Fibroblast of skin of right quadriceps (primary cell): Measurements from ENCODE around the gene USF3.

Experiments
- DNase-seq: peaks from one replicate; pipeline ENCODE4 v3.0.0-alpha.2; 2013

The USF3 gene, protein sequence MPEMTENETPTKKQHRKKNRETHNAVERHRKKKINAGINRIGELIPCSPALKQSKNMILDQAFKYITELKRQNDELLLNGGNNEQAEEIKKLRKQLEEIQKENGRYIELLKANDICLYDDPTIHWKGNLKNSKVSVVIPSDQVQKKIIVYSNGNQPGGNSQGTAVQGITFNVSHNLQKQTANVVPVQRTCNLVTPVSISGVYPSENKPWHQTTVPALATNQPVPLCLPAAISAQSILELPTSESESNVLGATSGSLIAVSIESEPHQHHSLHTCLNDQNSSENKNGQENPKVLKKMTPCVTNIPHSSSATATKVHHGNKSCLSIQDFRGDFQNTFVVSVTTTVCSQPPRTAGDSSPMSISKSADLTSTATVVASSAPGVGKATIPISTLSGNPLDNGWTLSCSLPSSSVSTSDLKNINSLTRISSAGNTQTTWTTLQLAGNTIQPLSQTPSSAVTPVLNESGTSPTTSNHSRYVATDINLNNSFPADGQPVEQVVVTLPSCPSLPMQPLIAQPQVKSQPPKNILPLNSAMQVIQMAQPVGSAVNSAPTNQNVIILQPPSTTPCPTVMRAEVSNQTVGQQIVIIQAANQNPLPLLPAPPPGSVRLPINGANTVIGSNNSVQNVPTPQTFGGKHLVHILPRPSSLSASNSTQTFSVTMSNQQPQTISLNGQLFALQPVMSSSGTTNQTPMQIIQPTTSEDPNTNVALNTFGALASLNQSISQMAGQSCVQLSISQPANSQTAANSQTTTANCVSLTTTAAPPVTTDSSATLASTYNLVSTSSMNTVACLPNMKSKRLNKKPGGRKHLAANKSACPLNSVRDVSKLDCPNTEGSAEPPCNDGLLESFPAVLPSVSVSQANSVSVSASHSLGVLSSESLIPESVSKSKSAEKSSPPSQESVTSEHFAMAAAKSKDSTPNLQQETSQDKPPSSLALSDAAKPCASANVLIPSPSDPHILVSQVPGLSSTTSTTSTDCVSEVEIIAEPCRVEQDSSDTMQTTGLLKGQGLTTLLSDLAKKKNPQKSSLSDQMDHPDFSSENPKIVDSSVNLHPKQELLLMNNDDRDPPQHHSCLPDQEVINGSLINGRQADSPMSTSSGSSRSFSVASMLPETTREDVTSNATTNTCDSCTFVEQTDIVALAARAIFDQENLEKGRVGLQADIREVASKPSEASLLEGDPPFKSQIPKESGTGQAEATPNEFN (N-terminal part only)

DNA sequence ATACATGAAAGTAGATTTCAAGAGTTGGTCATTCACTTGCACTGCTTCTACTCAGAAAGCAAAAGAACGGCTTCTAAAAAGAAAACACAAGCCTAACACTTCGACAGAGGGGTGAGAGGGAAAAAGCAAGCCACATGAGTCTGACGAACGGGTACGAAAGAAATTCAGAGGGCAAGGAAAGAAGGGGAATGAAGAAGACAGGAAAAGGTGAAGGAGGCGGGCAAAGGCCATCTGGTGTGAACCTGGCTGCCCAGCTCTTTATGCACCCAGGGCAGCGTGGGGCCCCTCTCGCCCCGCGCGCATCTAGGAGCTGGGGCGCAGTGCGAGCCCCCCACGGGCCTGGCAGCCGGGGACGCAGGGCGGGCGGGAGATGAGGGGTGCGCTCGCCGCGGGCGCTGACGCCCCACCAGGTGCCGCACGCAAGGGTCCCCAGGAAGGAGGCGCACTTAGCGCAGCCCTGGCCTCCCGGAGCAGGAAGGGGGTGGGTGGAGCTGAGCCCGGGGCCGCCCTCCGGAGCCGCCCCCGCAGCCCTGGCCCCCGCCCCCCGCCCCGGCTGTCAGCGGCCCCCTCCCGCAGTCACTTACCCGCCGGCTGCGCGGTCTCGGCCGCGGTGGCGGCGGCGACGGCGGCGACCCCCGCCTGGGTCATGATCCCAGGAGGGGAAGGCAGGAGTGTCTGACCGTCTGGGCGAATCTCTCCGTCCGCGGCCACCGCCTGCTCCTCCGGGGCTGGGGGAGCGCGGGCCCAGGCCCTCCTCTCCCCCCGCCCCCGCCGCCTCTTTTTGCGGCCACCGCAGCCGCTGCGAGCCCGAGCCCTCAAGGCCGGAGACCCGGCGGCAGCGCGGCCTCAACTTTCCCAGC is at the start of gene USF3:
Gene USF3, minus strand, starts transcription at position 857 of the 860 bp plus-strand sequence. CDS start 21,764 bp downstream, outside the sequence.
- DNase-seq, result peak; percentile 59

DNA sequence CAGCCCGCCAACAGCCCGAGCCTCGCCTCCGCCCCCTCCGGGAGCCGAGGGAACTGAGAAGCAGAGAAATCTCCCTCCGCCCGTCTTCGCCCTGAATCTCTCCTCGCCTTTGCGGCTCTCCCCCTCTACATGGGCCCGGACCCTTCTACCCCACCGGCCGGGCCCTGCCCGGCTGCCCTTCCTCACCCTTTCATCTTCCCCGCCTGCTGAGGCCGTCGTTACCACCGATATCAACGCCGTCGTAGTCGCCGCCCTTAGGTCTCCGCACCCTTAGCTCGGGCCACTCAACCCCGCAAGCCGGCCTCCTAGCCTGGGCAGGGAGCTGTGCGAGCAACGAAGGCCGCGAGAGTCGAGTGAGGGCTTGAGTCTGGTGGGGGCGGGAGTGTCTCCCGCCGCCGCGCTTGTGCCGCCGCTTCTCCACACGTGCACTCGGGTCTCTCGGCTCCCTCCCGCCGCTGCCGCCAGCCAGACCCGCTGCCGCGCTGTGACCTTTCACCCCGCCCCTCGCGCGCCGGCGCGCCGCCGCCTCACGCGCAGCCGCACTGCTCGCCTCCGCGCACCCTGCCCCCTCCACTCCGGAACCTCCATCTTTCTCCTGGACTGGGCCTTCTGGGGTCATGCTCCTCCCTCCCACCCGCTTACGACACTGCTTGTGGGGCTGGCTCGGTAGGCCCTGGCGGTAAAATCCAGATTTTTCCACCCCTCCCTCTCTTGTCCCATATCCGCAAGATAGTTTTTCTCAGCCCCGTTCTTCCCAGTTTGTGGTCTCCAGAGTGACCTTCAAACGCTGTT is 49.5 kb upstream of the USF3 start, which contains the start of gene NAA50:
Gene NAA50, minus strand, starts transcription at position 494 of the 792 bp plus-strand sequence. Its CDS starts 300 bp downstream, at position 194.
- peak; percentile 94 for DNase-seq

DNA sequence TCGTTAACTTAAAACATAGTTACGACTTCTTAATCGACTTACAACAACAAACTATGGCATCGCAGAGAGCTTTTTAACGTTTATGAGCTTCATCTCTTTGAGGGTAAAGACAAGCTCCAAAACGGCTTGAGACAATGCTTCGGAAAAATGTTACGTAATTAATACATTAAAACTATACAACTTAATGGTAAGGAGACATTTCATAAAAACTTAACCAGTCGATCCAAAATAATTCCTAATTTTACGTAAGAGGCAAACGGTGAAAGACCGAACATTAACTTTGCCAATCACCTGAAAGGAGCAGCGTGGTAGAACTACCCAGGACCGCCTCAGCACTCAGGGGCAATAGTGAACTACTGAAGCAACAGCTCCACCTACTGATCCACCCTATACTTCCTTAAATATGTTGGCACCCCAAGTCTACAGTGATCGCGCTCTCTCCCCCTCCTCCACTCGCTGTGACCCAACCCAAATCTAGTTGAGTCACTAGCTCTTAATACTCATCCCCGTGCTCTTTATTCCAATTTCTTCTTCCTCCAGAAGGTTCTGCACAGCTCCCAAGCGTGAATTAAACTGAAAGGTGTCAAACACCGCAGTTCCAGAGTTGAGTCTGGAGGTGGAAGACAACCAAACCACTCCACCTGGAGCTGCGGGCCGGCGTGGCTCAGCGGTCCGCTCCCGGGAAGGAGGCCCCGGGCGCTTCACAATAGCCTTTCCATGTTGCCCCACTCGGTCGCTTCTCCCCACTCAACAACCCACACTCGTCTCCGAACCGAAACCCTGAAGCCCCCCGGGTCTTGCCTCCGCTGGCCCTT is 48.7 kb upstream of the USF3 start:
- peak; percentile 87 for DNase-seq

DNA sequence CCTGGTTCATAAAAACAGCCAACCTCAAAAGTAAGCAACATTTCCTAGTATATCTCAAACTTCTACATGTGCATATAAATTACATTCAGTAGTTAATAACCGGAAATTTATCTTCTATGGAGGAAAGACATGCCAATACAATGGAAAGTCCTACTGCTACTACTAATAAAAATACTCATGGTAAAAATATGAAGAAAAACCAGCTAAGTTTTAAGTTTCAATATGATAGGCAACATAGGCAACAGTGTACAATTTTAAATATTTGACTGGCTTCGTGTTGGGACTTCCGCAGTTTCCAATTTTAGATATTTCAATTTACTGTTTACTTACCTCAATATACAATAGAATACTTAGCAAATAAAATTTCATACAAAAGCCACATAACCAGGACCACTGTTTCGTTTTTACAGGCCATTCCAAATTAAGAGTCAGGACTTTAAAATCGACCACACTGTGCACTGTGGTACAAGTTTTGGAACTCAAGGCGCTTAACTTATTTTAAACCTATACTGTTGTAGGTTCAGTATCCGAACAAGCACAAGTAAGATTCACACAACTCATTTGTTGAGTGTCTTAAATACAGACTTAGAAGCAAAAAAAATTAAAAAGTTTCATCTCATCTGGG is 46.7 kb upstream of the USF3 start:
- no peak for DNase-seq

DNA sequence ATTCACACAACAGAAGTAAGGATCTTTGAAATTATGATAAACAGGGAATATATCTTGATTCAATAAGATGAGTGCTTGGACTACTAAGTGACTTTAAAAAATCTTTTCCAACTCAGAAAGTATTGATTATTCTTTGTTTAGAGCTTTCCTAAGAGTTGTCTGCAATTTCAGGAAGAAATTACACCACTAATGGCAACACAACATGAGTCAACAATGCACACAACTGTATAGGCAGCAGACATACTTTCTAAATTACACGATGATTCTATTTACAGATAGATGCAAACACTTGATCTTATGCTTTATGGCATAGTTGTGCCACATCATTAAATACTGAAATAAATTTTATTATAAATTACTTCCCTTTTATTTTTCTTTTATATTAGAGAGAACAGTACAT is 45.2 kb upstream of the USF3 start:
- DNase-seq, result peak; percentile 24

DNA sequence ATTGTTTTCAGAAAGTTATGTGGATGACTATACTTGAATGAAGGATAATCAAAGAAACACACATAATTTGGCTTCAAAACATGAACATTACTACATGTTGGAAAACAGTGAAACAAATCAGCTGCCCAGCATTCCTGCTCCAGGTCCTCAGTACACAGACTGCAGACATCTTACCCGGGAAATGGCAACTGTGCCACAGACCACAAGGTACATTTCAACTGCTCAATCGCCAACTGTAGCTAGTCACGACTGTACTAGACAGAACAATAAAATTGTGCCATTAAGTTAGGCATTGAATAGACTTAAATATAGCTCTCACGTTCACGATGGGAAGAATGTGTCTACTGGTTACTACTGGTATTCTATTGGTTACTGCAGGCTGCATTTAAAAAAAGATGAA is 44.6 kb upstream of the USF3 start:
- no peak for DNase-seq

DNA sequence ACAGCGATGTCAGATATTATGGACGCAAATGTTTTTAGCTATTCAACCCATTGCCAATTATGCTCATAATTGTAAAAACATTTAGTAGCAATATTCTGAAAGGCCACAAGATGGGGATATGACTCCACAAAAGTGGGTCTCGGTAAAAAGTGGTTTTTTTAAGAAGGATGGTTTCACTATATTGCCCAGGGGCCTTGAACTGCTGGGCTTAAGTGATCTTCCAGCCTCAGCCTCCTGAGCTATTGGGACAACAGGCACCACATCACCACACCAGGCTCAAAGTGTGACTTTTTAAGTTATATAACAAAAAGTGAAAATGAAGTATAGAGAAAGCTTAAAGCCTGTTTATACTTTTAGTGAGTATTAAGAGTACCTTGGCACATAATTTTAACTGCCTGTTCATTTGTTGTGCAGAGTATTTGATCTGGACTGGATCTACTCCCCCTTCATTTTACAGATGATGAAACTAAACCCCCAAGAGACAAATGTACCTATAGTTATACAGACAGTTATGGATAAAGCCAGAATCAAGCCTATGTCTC is 40.2 kb upstream of the USF3 start:
- DNase-seq, result peak; percentile 70

DNA sequence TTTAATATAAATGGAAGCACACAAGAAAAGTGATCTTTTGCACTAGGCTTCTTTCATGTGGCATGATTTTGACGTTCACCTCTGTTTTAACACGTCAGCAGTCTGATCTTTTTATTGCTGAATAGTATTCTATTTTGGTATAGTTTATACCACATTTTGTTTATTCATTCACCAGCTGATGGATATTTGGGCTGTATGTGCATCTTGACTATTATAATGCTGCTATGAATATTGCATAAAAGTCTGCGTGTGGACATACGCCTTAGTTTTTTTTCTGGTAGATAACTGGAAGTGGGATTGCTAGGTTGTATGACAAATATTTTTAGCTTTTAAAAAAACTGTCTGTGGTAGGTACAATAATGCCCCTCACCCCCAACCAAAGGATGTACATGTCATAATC is 35.3 kb upstream of the USF3 start:
- DNase-seq, result no peak

DNA sequence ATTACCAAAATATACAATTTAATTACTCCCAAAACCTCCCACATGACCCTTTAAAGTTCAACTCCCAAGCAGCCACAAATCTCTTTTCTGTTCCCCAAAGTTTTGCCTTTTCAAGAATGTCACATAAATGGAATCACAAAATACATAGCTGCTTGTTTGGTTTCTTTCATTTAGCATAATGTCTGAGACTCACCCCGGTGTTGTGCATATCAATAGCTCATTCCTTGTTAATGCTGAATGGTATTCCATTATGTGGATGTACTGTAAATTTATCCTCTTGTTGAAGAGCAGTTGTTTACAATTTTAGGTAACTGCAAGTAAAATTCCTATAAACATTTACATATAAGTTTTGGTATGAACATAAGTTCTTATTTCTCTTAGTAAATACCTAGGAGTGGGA is 34.1 kb upstream of the USF3 start:
- no peak for DNase-seq

DNA sequence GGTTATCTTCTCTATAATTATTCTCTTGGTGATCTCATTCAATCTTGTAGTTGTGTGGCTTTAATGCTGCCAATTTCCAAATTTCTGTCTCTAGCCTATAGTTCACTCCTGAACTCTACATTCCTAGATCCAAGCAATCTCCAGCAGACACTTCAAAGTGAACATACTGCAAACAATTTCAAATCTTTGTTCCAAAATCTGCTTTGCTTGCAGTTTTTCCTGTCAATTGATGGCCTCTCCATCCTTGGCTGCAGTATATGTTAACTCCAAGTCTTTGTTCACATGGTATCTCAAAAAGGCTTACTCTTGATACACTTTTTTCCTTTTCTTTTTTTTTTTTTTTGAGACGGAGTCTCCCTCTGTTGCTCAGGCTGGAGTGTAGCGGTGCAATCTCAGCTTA is 32.2 kb upstream of the USF3 start:
- no peak for DNase-seq

DNA sequence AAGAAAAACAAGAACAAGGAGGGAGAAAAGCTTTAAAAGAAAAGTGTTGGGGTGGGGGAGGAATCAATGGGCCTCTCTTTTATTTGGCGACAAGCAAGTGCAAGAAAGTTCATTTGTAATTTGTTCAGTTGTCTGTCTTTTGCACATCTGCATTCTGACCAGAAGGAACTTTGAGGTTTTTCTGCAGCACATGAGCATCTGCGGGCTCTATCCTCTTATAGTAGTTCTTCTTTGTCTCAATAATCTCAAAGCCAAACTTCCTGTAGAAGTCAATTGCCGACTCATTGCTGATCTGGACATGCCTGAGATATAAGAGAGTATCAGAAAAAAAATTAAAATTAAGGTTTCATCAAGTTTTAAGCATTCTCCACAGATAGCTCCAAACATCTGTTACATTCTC is 25.2 kb upstream of the USF3 start:
- DNase-seq, result no peak

DNA sequence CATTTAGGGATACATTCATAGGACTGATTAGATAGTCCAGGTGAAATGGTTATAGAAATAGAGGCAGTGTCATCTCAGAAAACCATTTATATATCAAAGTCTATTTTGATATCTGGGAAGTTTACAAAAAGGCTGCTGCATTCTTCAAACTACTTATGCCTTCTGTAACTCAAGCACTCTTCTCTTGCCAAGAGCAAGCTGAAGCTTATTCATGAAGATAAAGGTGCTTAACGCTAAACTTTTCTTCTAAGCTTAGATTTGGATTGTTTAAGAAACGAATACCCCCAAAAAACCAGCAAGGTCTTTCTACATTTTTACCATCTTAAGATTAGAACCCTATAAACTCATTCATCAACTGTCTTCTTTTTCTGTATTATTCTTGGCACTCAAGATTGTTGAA is 23.3 kb upstream of the USF3 start:
- no peak for DNase-seq

DNA sequence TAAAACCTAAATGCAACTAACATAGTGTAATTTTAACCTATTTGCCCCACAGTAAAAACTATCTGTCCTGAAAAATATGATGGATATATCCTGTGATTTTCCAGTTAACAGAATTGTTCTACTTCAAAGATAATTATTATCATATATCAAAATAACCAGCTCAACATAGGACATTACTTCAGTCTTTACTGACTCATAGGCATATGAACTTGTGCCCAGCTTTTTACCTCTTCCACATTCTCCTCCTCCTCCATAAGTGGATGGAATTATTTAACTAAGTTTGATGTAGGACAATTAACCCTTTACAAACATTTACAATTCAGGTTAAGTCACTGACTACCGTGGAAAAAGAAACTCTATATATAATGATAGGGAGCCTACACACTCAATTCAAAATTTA is 22.9 kb upstream of the USF3 start:
- DNase-seq, result no peak

DNA sequence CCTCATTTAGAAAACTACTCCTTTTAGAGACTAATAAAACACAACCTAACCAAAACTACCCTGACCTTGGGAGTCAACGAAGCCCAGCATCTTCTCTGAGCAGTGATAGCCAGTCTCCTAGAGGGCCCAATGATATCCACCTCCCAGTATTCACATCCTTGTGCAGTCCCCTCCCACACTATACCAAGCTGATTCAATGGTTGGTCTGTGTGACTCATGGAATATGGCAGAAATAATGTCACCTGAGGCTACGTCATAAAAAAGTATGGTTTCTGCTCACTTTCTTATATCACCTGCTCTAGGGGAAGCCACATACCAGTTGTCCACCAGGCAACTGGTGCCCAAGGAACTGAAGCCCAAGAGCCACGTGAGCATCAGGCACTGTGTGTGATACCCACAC is 21.4 kb upstream of the USF3 start:
- no peak for DNase-seq

DNA sequence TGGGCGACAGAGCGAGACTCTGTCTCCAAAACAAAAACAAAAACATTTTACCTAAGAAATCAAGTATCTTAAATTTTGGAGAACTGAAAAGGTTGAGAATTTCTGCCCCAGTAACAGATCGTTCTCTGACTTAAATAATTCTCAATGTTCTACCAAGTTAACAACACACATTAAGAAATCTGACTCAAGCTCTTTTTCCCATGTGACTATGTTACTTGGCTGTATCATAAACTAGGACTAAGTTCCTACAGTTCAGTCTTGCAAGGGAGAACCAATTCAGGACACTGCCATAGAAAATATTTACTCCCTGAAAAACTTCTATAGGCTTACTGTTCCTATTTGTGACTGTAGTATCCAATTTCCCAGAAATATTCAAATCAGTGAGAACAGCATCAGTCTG is 20.9 kb upstream of the USF3 start:
- no peak for DNase-seq

DNA sequence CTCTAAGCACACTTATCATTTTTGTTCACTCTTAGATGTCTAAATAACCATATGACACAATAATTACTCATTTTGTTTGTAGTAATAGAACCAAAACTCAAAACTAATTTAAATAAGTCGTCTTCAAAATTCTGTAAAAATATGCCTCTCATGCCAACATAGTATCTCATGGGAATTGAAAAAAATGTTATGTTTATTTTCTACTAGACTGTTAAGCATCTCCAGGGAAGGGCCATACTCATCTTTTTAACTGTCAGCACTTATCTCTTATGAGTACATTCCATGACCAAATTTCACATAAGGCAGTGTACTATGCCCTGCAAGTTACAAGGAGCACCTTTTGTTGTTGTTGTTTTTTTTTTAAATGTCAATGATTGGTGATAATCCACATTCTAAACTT is 18.3 kb upstream of the USF3 start:
- DNase-seq, result no peak

DNA sequence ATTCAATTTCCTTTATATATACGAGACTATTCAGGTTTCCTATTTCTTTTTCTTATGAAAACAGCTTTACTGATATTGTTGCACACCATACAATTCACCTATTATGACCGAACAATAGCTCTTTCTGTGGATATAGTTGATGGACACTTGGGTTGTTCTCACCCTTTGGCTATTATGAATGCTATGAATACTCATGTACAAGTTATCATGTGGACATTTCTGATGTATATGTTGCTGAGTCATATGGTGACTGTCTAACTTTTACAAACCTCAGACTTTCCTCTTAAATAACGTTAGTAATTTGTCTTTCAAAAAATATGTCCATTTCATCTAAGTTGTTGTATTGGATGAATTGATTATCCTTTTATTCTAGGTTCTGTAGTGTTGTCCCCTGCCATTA is 15.7 kb upstream of the USF3 start:
- no peak for DNase-seq

DNA sequence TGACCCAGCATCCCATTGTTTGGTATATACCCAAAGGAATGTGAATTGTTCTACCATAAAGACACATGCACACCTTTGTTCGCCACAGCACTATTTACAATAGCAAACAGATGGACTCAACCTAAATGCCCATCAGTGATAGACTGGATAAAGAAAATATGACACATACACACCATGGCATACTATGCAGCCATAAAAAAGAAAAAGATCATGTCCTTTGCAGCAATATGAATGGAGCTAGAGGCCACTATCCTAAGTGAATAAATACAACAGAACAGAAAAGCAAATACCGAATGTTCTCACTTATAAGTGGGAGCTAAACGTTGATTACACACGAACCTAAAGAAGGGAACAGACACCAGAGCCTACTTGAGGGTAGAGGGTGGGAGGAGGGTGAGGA is 11.4 kb upstream of the USF3 start:
- DNase-seq, result no peak

DNA sequence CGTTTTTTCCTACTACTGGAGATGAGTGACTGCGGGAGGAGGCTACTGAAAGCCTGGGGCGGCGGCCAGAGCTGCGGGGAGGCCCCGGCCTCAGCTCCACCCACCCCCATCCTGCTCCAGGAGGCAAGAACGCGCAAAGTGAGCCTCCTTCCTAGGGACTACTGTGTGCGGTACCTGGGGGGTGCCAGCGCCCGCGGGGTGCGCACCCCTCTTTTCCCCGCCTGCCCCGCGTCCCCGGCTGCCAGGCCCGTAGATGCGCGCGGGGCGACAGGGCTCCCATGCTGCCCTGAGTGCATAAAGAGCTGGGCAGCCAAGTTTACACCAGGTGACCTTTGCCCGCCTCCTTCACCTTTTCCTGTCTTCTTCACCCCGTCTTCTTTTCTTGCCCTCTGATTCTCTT is 2.5 kb upstream of the USF3 start:
- no peak for DNase-seq
